Peyer's patch (tissue), 4 donors: ENCODE data around the gene TXNRD2. TPM values are rescaled to one million over a fixed set of nuclear protein-coding genes. Genes with fewer than 3 reads are reported as not detected.
"Not testable (repeated sequence)": the region's sequence is repeated elsewhere in the genome, so short reads cannot be mapped to it uniquely, and the experiment has no call there.

Source experiments
- DNase-seq, 3 donors: peaks; one replicate each; pipeline ENCODE4 v3.0.0-alpha.2; 2017 to 2019
- H3K27ac ChIP-seq, 4 donors: fragments of 200-600 bp; sonication (generic); one replicate each; pipeline ENCODE4 v1.5.1; 2016 to 2019
- H3K27me3 ChIP-seq, 2 donors: fragments of 200-600 bp; sonication (generic); one replicate each; pipeline ENCODE4 v1.5.1; 2019
- H3K36me3 ChIP-seq, 3 donors: fragments of 200-600 bp; sonication (generic); one replicate each; pipeline ENCODE4 v1.5.1; 2016 to 2019
- H3K4me1 ChIP-seq, 4 donors: fragments of 200-600 bp; sonication (generic); one replicate each; pipeline ENCODE4 v1.5.1; 2016 to 2019
- H3K4me3 ChIP-seq, 4 donors: fragments of 200-600 bp; sonication (generic); 1 replicate in 3 of 4; 2 replicates in 1 of 4; pipeline ENCODE4 v1.5.1; 2016 to 2019; ENCODE audit warnings: mild to moderate bottlenecking in 1 of 4
- H3K9me3 ChIP-seq, 4 donors: fragments of 200-600 bp; sonication (generic); one replicate each; pipeline ENCODE4 v1.5.1; 2016 to 2019; ENCODE audit warnings: mild to moderate bottlenecking in 1 of 4
- CTCF ChIP-seq, 6 experiments: fragments of 450-650 bp in 4 of 6; fragments of 200-600 bp in 2 of 6; sonication (generic) in 1 of 6; IDR thresholded peaks; one replicate each; pipeline ENCODE4 v1.5.1; 2017 to 2019; ENCODE audit warnings: antibody characterized with exemption in 6 of 6, mild to moderate bottlenecking in 3 of 6, moderate library complexity in 1 of 6
- POLR2A ChIP-seq, 2 donors: fragments of 450-650 bp; IDR thresholded peaks; one replicate each; pipeline ENCODE4 v1.5.1; 2017; ENCODE audit warnings: antibody characterized with exemption in 2 of 2, mild to moderate bottlenecking in 2 of 2, moderate library complexity in 2 of 2
- total RNA-seq, 4 donors: library from RNA; depleted of rRNA; stranded (reverse); fragments of >200 nt; gene quantifications; one replicate each; pipeline ENCODE4 v1.1.0, GENCODE V29; 2016

Gene TXNRD2
- total RNA-seq, 4 donors from 2014 or later: 24.7 to 29.8 (median 27.2) TPM

- DNase-seq: no peak
These were observed 10.1 kb downstream of the TXNRD2 start for GRCh38 chr22:19931514-19931913.

DNA sequence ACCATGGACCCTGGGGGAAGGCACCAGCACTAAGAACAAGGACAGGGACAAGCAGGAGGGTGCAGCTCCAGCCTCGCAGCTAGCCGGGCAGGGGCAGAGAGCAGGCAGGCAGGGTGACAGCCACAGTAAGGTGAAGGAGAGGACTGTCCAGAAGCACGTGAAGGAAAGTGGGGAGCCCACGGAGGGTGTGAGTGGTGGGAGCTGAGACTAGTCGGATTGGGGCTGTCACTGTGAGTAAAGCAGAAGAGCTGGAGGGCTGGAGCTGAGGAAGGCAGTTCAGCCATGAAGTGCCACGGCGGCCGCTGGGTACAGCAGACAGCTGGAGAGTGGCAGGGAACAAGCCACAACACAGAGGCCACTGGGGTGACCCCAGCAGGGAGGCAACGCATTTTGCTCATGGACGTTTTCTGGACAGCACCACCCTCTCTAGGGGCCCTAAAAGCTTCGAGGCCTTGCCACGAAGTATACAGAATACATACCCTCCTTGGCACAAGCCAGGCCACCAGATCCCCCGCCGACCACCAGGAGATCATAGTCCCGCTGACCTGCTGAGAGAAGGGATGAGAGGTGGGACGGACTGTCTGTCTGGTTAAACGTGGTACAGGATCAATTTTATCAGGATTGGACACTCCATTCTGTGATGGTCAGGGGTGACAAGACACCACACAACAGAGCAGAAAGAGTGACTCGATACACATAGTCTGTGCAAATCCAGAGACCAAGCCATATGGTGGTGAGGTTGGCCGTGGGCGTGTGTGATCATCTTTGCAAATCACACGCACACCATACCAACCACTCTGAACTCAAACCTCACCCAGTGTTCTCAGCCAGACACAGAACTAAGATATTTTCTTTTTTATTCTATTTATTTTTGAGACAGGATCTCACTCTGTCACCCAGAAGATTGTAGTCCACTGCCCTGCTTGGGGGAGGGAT is 10.8 kb downstream of the TXNRD2 start:
- no peak overlapping the region for H3K27ac ChIP-seq
- no peaks in the 10 kb centered on the region for H3K27me3 ChIP-seq
- no peak for DNase-seq
- no peaks in the 10 kb centered on the region for H3K9me3 ChIP-seq
- H3K36me3 ChIP-seq: no peaks in the 10 kb centered on the region
- H3K4me1 ChIP-seq: no peaks in the 10 kb centered on the region
- TF ChIP-seq CTCF (IDR thresholded peaks at IDR 0.05) (no peak), POLR2A (IDR thresholded peaks at IDR 0.05) (no peak)
- no peak overlapping the region for H3K4me3 ChIP-seq

More at GRCh38 chr22:19931514-19931913, 10.1 kb downstream of the TXNRD2 start:
- no peaks in the 10 kb centered on the region for H3K27me3 ChIP-seq
- H3K27ac ChIP-seq: no peak overlapping the region
- no peaks in the 10 kb centered on the region for H3K36me3 ChIP-seq
- H3K4me1 ChIP-seq: no peaks in the 10 kb centered on the region
- TF ChIP-seq POLR2A (IDR thresholded peaks at IDR 0.05): no peak
- no peak for TF ChIP-seq CTCF (IDR thresholded peaks at IDR 0.05)
- no peak overlapping the region for H3K4me3 ChIP-seq
- H3K9me3 ChIP-seq: no peaks in the 10 kb centered on the region

GRCh38 chr22:19929586-19930550 is 11.8 kb downstream of the TXNRD2 start:
- Histone ChIP-seq H3K27ac (no peak overlapping the region), H3K4me3 (no peak overlapping the region), H3K4me1 (no peaks in the 10 kb centered on the region), H3K27me3 (no peaks in the 10 kb centered on the region), H3K9me3 (no peaks in the 10 kb centered on the region), H3K36me3 (no peaks in the 10 kb centered on the region)
- DNase-seq: no peak
- TF ChIP-seq POLR2A (IDR thresholded peaks at IDR 0.05) (no peak), CTCF (IDR thresholded peaks at IDR 0.05) (no peak)

DNA sequence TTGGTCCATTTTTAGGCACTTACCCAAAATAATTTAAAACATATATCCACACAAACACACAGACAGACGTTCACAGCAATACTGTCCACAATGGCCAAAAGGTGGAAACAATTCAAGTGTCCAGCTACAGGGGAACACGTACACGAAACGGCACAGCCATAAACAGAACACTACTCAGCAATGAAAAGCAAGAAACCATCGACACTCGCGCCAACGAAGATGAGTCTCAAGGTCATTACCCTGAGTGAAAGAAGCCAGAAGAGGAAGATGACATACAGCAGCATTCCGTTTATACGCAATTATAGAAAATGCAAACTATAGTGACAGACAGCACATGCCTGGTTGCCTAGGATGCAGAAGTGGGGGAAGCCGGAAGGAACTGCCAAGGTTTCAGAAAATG is 13.4 kb downstream of the TXNRD2 start:
- H3K4me1 ChIP-seq: no peaks in the 10 kb centered on the region
- TF ChIP-seq CTCF (IDR thresholded peaks at IDR 0.05) (no peak), POLR2A (IDR thresholded peaks at IDR 0.05) (no peak)
- DNase-seq: no peak
- no peak overlapping the region for H3K4me3 ChIP-seq
- H3K9me3 ChIP-seq: no peaks in the 10 kb centered on the region
- no peak overlapping the region for H3K27ac ChIP-seq
- H3K36me3 ChIP-seq: no peaks in the 10 kb centered on the region
- no peaks in the 10 kb centered on the region for H3K27me3 ChIP-seq

DNA sequence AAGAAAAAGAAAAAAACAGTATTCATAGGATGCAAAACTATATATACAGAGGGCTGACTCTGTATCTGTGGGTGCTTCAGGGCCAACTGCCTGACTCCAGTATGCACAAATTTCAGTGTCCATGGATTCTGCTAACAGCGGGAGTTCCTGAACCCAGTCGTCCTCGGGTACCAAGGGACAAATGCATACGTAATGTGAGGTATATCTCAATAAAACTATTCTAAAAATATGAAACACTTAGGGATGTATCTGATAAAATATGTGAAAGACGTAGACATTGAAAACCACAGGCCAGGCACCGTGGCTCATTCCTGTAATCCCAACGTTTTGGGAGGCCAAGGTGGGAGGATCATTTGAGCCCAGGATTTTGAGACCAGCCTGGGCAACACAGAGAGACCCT is 13.9 kb downstream of the TXNRD2 start:
- Histone ChIP-seq H3K4me1 (no peaks in the 10 kb centered on the region), H3K27ac (no peak overlapping the region), H3K9me3 (no peaks in the 10 kb centered on the region), H3K4me3 (no peak overlapping the region), H3K36me3 (no peaks in the 10 kb centered on the region), H3K27me3 (no peaks in the 10 kb centered on the region)
- no peak for DNase-seq
- TF ChIP-seq CTCF (IDR thresholded peaks at IDR 0.05) (no peak), POLR2A (IDR thresholded peaks at IDR 0.05) (no peak)

GRCh38 chr22:19926028-19926427 is 15.6 kb downstream of the TXNRD2 start:
- H3K9me3 ChIP-seq, H3K27me3 ChIP-seq, H3K36me3 ChIP-seq, DNase-seq, H3K4me1 ChIP-seq, H3K4me3 ChIP-seq, H3K27ac ChIP-seq: not testable (repeated sequence)
